22Rv1 (cell line): ENCODE results near the gene SPTBN2.

Experiments
- H3K27ac ChIP-seq: fragments of 450-650 bp; 2 replicates; pipeline ENCODE4 v1.5.1; 2017
- CTCF ChIP-seq: fragments of 450-650 bp; IDR thresholded peaks from 2 replicates; pipeline ENCODE4 v1.5.1; 2017; ENCODE audit warnings: mild to moderate bottlenecking
- ZFX ChIP-seq: fragments of 450-650 bp; IDR thresholded peaks from 2 replicates; pipeline ENCODE4 v1.6.1; 2017; ENCODE audit warnings: antibody characterized with exemption, borderline replicate concordance

Gene SPTBN2

GRCh38 chr11:66717925-66718319 lies 11.1 kb downstream of the SPTBN2 start:
- H3K27ac ChIP-seq = no peak overlapping the region
- TF ChIP-seq ZFX (no peak), CTCF (no peak)

DNA sequence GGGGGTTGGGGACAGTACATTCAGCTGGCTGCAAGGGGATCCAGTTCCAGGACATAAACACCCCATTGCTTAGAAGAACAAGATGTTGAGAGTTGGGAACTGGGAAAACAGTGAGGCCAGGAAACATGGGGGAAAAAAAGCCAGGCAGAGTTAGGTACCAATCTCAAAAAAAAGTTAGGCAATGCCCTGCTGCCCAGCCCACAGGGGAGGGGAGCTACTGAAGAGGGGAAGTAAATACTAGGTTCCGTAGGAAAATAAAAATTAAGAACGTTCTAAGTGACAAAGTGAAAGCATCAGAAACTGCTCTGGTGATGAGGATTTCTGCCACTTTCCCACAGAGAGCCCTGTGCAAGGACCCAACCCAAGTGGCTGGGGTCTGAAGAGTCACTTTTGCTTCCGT lies 12.0 kb downstream of the SPTBN2 start:
- TF ChIP-seq CTCF (no peak), ZFX (no peak)
- H3K27ac ChIP-seq = no peak overlapping the region

GRCh38 chr11:66715346-66716085 lies 13.5 kb downstream of the SPTBN2 start:
- no peak overlapping the region for H3K27ac ChIP-seq
- no peak for TF ChIP-seq ZFX
- TF ChIP-seq CTCF = no peak

GRCh38 chr11:66713746-66714480 lies 15.1 kb downstream of the SPTBN2 start:
- TF ChIP-seq ZFX (no peak), CTCF (no peak)
- no peak overlapping the region for H3K27ac ChIP-seq

GRCh38 chr11:66710384-66710930 lies 18.6 kb downstream of the SPTBN2 start:
- no peak overlapping the region for H3K27ac ChIP-seq
- TF ChIP-seq CTCF (no peak), ZFX (no peak)

GRCh38 chr11:66708701-66709100 lies 20.3 kb downstream of the SPTBN2 start:
- no peak overlapping the region for H3K27ac ChIP-seq
- TF ChIP-seq ZFX (no peak), CTCF (no peak)

DNA sequence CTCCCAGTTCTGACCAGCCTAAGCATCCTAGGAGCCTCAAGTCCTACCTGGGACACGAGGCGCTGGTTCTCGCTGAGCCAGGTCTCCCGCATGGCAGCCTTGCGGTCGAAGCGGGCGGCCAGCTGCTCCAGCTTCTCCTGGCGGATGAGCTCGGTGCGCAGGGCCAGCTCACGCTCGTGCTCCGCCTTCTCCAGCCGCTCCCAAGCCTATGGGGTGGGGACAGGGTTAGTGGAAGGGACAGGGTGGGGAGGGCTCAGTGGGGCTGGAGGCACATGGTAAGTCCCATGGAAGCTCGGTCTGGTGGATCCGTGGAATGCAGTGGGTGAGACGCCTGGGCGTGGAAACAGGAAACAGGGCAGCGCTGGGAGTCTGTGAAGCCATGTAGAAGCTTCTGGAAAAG lies 20.9 kb downstream of the SPTBN2 start:
- no peak overlapping the region for H3K27ac ChIP-seq
- no peak for TF ChIP-seq CTCF
- TF ChIP-seq ZFX = no peak
